ENCODE measurements around the gene GPANK1.

GRCh38 chr6:31676904-31677303 lies 12.1 kb upstream of the GPANK1 start:
- TF ChIP-seq REST (IDR thresholded peaks at IDR 0.05; ENCODE audit: insufficient replicate concordance, low read depth), result no peak
- no peak for TF ChIP-seq CTCF (IDR thresholded peaks at IDR 0.05; ENCODE audit: insufficient read depth, low read length)

Data from HL-60 (cell line).